Trophoblast cell (in vitro differentiated cells and primary cell): Measurements from ENCODE around the gene NLRC5.

Source experiments
- DNase-seq, 2 donors: peaks; one replicate each; pipeline ENCODE4 v3.0.0-alpha.2; 2016
- H2AFZ ChIP-seq: 2 replicates; pipeline ENCODE4 v1.6.1; 2013; ENCODE audit warnings: low read length, moderate library complexity, mild to moderate bottlenecking; ENCODE audit not compliant: insufficient read depth, poor library complexity
- H2AK5ac ChIP-seq: 2 replicates; pipeline ENCODE4 v1.6.1; 2013; ENCODE audit warnings: mild to moderate bottlenecking, low read length
- H2BK120ac ChIP-seq: 2 replicates; pipeline ENCODE4 v1.6.1; 2013; ENCODE audit warnings: low read length, mild to moderate bottlenecking, moderate library complexity; ENCODE audit not compliant: insufficient read depth, poor library complexity
- H2BK12ac ChIP-seq: 2 replicates; pipeline ENCODE4 v1.6.1; 2013; ENCODE audit warnings: mild to moderate bottlenecking, low read length, moderate library complexity
- H2BK5ac ChIP-seq: 2 replicates; pipeline ENCODE4 v1.6.1; 2013; ENCODE audit warnings: low read length, low read depth, moderate library complexity, mild to moderate bottlenecking; ENCODE audit not compliant: poor library complexity
- H3K14ac ChIP-seq: 2 replicates; pipeline ENCODE4 v1.6.1; 2013; ENCODE audit warnings: mild to moderate bottlenecking, low read length
- H3K18ac ChIP-seq: 2 replicates; pipeline ENCODE4 v1.6.1; 2013; ENCODE audit warnings: mild to moderate bottlenecking, low read length
- H3K23ac ChIP-seq: 2 replicates; pipeline ENCODE4 v1.6.1; 2013; ENCODE audit warnings: low read length
- H3K27ac ChIP-seq: 2 replicates; pipeline ENCODE4 v1.5.1; 2013; ENCODE audit warnings: low read depth, mild to moderate bottlenecking, inconsistent platforms, low read length, moderate library complexity
- H3K27me3 ChIP-seq: 2 replicates; pipeline ENCODE4 v1.6.1; 2013; ENCODE audit warnings: inconsistent platforms, mild to moderate bottlenecking, low read length, moderate library complexity; ENCODE audit not compliant: insufficient read depth
- H3K36me3 ChIP-seq, 2 experiments: 1 replicate in 1 of 2; 2 replicates in 1 of 2; pipeline ENCODE4 v1.6.1; 2013; ENCODE audit warnings: low read length in 2 of 2, mild to moderate bottlenecking in 2 of 2, moderate library complexity in 1 of 2; ENCODE audit not compliant: insufficient read depth in 2 of 2, control insufficient read depth in 1 of 2
- H3K4ac ChIP-seq: 2 replicates; pipeline ENCODE4 v1.6.1; 2013; ENCODE audit warnings: low read depth, mild to moderate bottlenecking, low read length, moderate library complexity
- H3K4me1 ChIP-seq, 2 experiments: 1 replicate in 1 of 2; 2 replicates in 1 of 2; pipeline ENCODE4 v1.6.1; 2013; ENCODE audit warnings: low read length in 2 of 2, mild to moderate bottlenecking in 2 of 2, moderate library complexity in 1 of 2; ENCODE audit not compliant: insufficient read depth in 2 of 2, control insufficient read depth in 1 of 2
- H3K4me2 ChIP-seq: 2 replicates; pipeline ENCODE4 v1.6.1; 2013; ENCODE audit warnings: inconsistent platforms, mild to moderate bottlenecking, low read length, moderate library complexity
- H3K4me3 ChIP-seq: 2 replicates; pipeline ENCODE4 v1.5.1; 2013; ENCODE audit warnings: mild to moderate bottlenecking, low read depth, low read length, inconsistent platforms
- H3K79me1 ChIP-seq: one replicate; pipeline ENCODE4 v1.6.1; 2013; ENCODE audit warnings: low read length
- H3K79me2 ChIP-seq: 2 replicates; pipeline ENCODE4 v1.6.1; 2013; ENCODE audit warnings: low read length, mild to moderate bottlenecking; ENCODE audit not compliant: control insufficient read depth, insufficient read depth, poor library complexity
- H3K9ac ChIP-seq: 2 replicates; pipeline ENCODE4 v1.6.1; 2013; ENCODE audit warnings: mild to moderate bottlenecking, low read length
- H3K9me3 ChIP-seq: 2 replicates; pipeline ENCODE4 v1.6.1; 2013; ENCODE audit warnings: low read depth, mild to moderate bottlenecking, control low read depth, inconsistent platforms, low read length; ENCODE audit not compliant: insufficient read depth
- H4K12ac ChIP-seq: 2 replicates; pipeline ENCODE4 v1.6.1; 2013; ENCODE audit warnings: low read depth, mild to moderate bottlenecking, low read length, moderate library complexity
- H4K8ac ChIP-seq: 2 replicates; pipeline ENCODE4 v1.6.1; 2013; ENCODE audit warnings: low read depth, mild to moderate bottlenecking, low read length, moderate library complexity
- H4K91ac ChIP-seq: one replicate; pipeline ENCODE4 v1.6.1; 2013; ENCODE audit warnings: low read depth, mild to moderate bottlenecking, low read length, moderate library complexity
- WGBS: extraction: QIAGEN DNeasy Blood & Tissue Kit; methylation state at CpG from one replicate; pipeline ENCODE4 v1.1.7; 2013; ENCODE audit warnings: missing lambda C conversion rate; ENCODE audit not compliant: insufficient read length, insufficient coverage; ENCODE audit errors: extremely low coverage; 5-methylcytosine and 5-hydroxymethylcytosine counted together

The NLRC5 gene

DNA sequence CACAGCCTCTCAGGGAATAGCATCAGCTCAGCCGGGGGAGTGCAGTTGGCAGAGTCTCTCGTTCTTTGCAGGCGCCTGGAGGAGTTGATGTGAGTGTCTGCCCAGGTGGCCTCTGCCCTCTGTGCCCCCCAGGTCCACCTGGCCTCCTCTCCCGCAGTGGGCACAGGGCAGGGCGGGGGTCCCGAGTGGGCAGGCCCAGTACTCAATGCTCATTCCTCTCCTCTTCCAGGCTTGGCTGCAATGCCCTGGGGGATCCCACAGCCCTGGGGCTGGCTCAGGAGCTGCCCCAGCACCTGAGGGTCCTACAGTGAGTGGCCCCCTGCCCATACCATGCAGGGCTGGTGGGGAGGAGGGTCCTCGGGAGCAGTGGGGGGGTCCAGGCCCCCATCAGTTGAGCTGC lies 88.4 kb downstream of the NLRC5 start:
- H3K9ac ChIP-seq: no peak overlapping the region
- no peak overlapping the region for H3K4me3 ChIP-seq
- H3K18ac ChIP-seq: no peak overlapping the region
- no peak overlapping the region for H4K8ac ChIP-seq
- H3K9me3 ChIP-seq: peaks cover 1% of the 10 kb centered on the region
- no peak overlapping the region for H2BK5ac ChIP-seq
- H3K36me3 ChIP-seq: no peaks in the 10 kb centered on the region
- no peak overlapping the region for H2BK12ac ChIP-seq
- no peak overlapping the region for H2AK5ac ChIP-seq
- DNase-seq: no peak
- no peak overlapping the region for H4K12ac ChIP-seq
- no CpG with 5 or more reads among the region's 7 CpGs for WGBS
- H3K27me3 ChIP-seq: no peaks in the 10 kb centered on the region
- H3K23ac ChIP-seq: no peak overlapping the region
- H3K27ac ChIP-seq: no peak overlapping the region
- no peaks in the 10 kb centered on the region for H3K79me2 ChIP-seq
- H3K4ac ChIP-seq: no peak overlapping the region
- H2AFZ ChIP-seq: no peak overlapping the region
- H3K4me1 ChIP-seq: no peaks in the 10 kb centered on the region
- H4K91ac ChIP-seq: no peak overlapping the region
- no peaks in the 10 kb centered on the region for H3K79me1 ChIP-seq
- no peak overlapping the region for H3K4me2 ChIP-seq
- H2BK120ac ChIP-seq: no peak overlapping the region
- H3K14ac ChIP-seq: no peak overlapping the region

GRCh38 chr16:57081744-57082143 lies 92.4 kb downstream of the NLRC5 start:
- Histone ChIP-seq H3K79me1 (no peaks in the 10 kb centered on the region), H3K18ac (no peak overlapping the region), H3K36me3 (no peaks in the 10 kb centered on the region), H2AK5ac (no peak overlapping the region), H2AFZ (no peak overlapping the region), H4K91ac (no peak overlapping the region), H3K14ac (no peak overlapping the region), H4K8ac (no peak overlapping the region), H4K12ac (no peak overlapping the region), H3K4ac (no peak overlapping the region), H2BK12ac (no peak overlapping the region), H3K9me3 (peaks cover 1% of the 10 kb centered on the region), H3K9ac (no peak overlapping the region), H3K4me3 (no peak overlapping the region), H3K4me1 (no peaks in the 10 kb centered on the region), H3K4me2 (no peak overlapping the region), H3K27me3 (no peaks in the 10 kb centered on the region), H2BK120ac (no peak overlapping the region), H3K79me2 (no peaks in the 10 kb centered on the region), H2BK5ac (no peak overlapping the region), H3K27ac (no peak overlapping the region), H3K23ac (no peak overlapping the region)
- DNase-seq: no peak

- H3K36me3 ChIP-seq: no peaks in the 10 kb centered on the region
- H3K79me1 ChIP-seq: no peaks in the 10 kb centered on the region
- H2BK12ac ChIP-seq: no peak overlapping the region
- peaks cover 1% of the 10 kb centered on the region for H3K9me3 ChIP-seq
- no peaks in the 10 kb centered on the region for H3K4me1 ChIP-seq
- H3K9ac ChIP-seq: no peak overlapping the region
- H2BK5ac ChIP-seq: no peak overlapping the region
- no peaks in the 10 kb centered on the region for H3K27me3 ChIP-seq
- no peak for DNase-seq
- H3K14ac ChIP-seq: no peak overlapping the region
- no peak overlapping the region for H4K8ac ChIP-seq
- no peak overlapping the region for H3K4ac ChIP-seq
- no peak overlapping the region for H3K18ac ChIP-seq
- no peak overlapping the region for H3K27ac ChIP-seq
- H2AFZ ChIP-seq: no peak overlapping the region
- H2AK5ac ChIP-seq: no peak overlapping the region
- no peak overlapping the region for H4K12ac ChIP-seq
- H4K91ac ChIP-seq: no peak overlapping the region
- no peak overlapping the region for H3K23ac ChIP-seq
- H3K4me3 ChIP-seq: no peak overlapping the region
- no peak overlapping the region for H2BK120ac ChIP-seq
- H3K4me2 ChIP-seq: no peak overlapping the region
- no CpG with 5 or more reads among the region's 6 CpGs for WGBS
- no peaks in the 10 kb centered on the region for H3K79me2 ChIP-seq
Observed at GRCh38 chr16:57082664-57083063, 93.3 kb downstream of the NLRC5 start.

DNA sequence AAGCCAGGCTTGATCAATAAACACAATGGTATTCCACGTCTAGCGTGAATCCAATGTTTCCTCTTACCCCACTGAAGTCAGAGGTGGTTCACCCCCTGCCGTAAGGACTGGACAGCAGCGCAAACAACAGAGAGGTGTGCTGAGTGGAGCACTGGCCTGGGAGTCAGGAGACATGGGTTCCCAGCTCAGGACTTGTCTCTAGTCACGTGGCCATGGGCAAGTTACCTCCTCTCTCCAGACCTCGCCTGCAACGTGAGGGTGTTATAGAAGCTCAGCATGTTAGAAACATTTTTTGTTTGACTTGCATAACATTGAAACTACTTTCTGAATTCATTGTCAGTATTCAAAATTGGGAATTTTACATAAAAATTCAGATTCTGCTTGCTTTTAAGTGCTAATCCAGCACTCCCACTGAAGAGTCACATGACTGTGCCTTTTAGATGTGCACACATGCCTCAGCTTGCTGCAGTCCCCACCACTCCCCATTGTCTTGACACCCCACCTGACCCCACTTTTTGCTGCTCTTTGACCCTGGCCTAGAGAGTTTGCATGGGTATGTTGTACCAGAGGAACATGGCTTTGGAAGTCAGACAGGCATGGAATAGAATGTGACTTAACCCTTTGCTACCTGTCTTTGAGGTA lies 94.2 kb downstream of the NLRC5 start:
- no peaks in the 10 kb centered on the region for H3K79me1 ChIP-seq
- peaks cover 1% of the 10 kb centered on the region for H3K9me3 ChIP-seq
- no peak overlapping the region for H3K27ac ChIP-seq
- H3K27me3 ChIP-seq: no peaks in the 10 kb centered on the region
- H4K12ac ChIP-seq: no peak overlapping the region
- DNase-seq: no peak
- no peak overlapping the region for H2BK12ac ChIP-seq
- no peak overlapping the region for H3K9ac ChIP-seq
- no peak overlapping the region for H2BK120ac ChIP-seq
- H3K4me2 ChIP-seq: no peak overlapping the region
- no peaks in the 10 kb centered on the region for H3K36me3 ChIP-seq
- H2AFZ ChIP-seq: no peak overlapping the region
- no peak overlapping the region for H4K91ac ChIP-seq
- no peak overlapping the region for H3K14ac ChIP-seq
- no peak overlapping the region for H2BK5ac ChIP-seq
- WGBS: no CpG with 5 or more reads among the region's 7 CpGs
- no peaks in the 10 kb centered on the region for H3K4me1 ChIP-seq
- no peak overlapping the region for H2AK5ac ChIP-seq
- H4K8ac ChIP-seq: no peak overlapping the region
- no peak overlapping the region for H3K23ac ChIP-seq
- H3K79me2 ChIP-seq: no peaks in the 10 kb centered on the region
- no peak overlapping the region for H3K4me3 ChIP-seq
- H3K4ac ChIP-seq: no peak overlapping the region
- H3K18ac ChIP-seq: no peak overlapping the region
